Vagina (tissue), 2 donors: ENCODE results near the gene SHCBP1L. TPM values are rescaled to one million over a fixed set of nuclear protein-coding genes. Genes with fewer than 3 reads are reported as not detected.

ENCODE experiments used
- DNase-seq, 2 donors: peaks; one replicate each; pipeline ENCODE4 v3.0.0-alpha.2; 2017; ENCODE audit errors: extremely low spot score in 2 of 2
- H3K27ac ChIP-seq: fragments of 200-600 bp; sonication (generic); one replicate; pipeline ENCODE4 v1.5.1; 2019
- H3K27me3 ChIP-seq: fragments of 200-600 bp; sonication (generic); one replicate; pipeline ENCODE4 v1.5.1; 2019
- H3K36me3 ChIP-seq, 2 donors: fragments of 200-600 bp; sonication (generic); one replicate each; pipeline ENCODE4 v1.5.1; 2017 to 2019
- H3K4me1 ChIP-seq: fragments of 200-600 bp; sonication (generic); one replicate; pipeline ENCODE4 v1.5.1; 2019
- H3K4me3 ChIP-seq, 2 donors: fragments of 200-600 bp; sonication (generic); 1 replicate in 1 of 2; 2 replicates in 1 of 2; pipeline ENCODE4 v1.5.1; 2016 to 2019
- H3K9me3 ChIP-seq: fragments of 200-600 bp; sonication (generic); one replicate; pipeline ENCODE4 v1.5.1; 2019
- CTCF ChIP-seq, 3 experiments: fragments of 450-650 bp in 2 of 3; fragments of 200-600 bp in 1 of 3; sonication (generic) in 1 of 3; IDR thresholded peaks; one replicate each; pipeline ENCODE4 v1.5.1; 2017 to 2019; ENCODE audit warnings: antibody characterized with exemption in 3 of 3, mild to moderate bottlenecking in 2 of 3, moderate library complexity in 2 of 3
- POLR2A ChIP-seq, 2 donors: fragments of 450-650 bp; IDR thresholded peaks; one replicate each; pipeline ENCODE4 v1.6.1; 2017; ENCODE audit warnings: antibody characterized with exemption in 2 of 2, mild to moderate bottlenecking in 2 of 2, moderate library complexity in 2 of 2
- POLR2AphosphoS5 ChIP-seq, 2 donors: sonication (generic); formaldehyde crosslinking; IDR thresholded peaks; one replicate each; pipeline ENCODE4 v1.9.0; 2017; ENCODE audit warnings: antibody characterized with exemption in 2 of 2, mild to moderate bottlenecking in 2 of 2, low read depth in 1 of 2; ENCODE audit not compliant: insufficient read depth in 1 of 2
- intact Hi-C: fragments of 100-400 bp; cut with DNase I; formaldehyde crosslinking; loops from one replicate; pipeline ENCODE4 v1.15.1; 2023
- total RNA-seq: library from RNA; depleted of rRNA; stranded (reverse); fragments of >200 nt; gene quantifications from one replicate; pipeline ENCODE4 v1.2.3, GENCODE V29; 2016

SHCBP1L gene
- total RNA-seq, 1 donor from 2014 or later, result not detected

GRCh38 chr1:182897696-182898095 lies 55.3 kb downstream of the SHCBP1L start:
- Histone ChIP-seq H3K27ac (no peak overlapping the region), H3K27me3 (no peaks in the 10 kb centered on the region), H3K4me3 (no peak overlapping the region), H3K36me3 (no peaks in the 10 kb centered on the region), H3K9me3 (no peaks in the 10 kb centered on the region), H3K4me1 (no peaks in the 10 kb centered on the region)
- intact Hi-C loops, result no loop called here
- TF ChIP-seq POLR2AphosphoS5 (IDR thresholded peaks at IDR 0.05; ENCODE audit: insufficient read depth in 1 of 2, low read depth in 1 of 2) (no peak), POLR2A (IDR thresholded peaks at IDR 0.05) (no peak), CTCF (IDR thresholded peaks at IDR 0.05) (no peak)
- DNase-seq, result no peak

GRCh38 chr1:182890927-182891610 lies 61.9 kb downstream of the SHCBP1L start:
- Histone ChIP-seq H3K27ac (no peak overlapping the region), H3K9me3 (no peaks in the 10 kb centered on the region), H3K36me3 (peaks cover 0 to 25% of the 10 kb centered on the region in 2 donors), H3K4me1 (no peaks in the 10 kb centered on the region), H3K27me3 (no peaks in the 10 kb centered on the region), H3K4me3 (no peak overlapping the region)
- TF ChIP-seq POLR2A (IDR thresholded peaks at IDR 0.05), result no peak
- no peak for TF ChIP-seq POLR2AphosphoS5 (IDR thresholded peaks at IDR 0.05; ENCODE audit: insufficient read depth in 1 of 2, low read depth in 1 of 2)
- no peak for TF ChIP-seq CTCF (IDR thresholded peaks at IDR 0.05)
- intact Hi-C loops, result no loop called here
- DNase-seq, result no peak

- intact Hi-C loops, result no loop called here
- Histone ChIP-seq H3K36me3 (peaks cover 0 to 35% of the 10 kb centered on the region in 2 donors), H3K4me3 (no peak overlapping the region)
Observed at GRCh38 chr1:182889997-182890396, 63.0 kb downstream of the SHCBP1L start.

GRCh38 chr1:182888736-182889531 lies 64.0 kb downstream of the SHCBP1L start:
- no peaks in the 10 kb centered on the region for H3K27me3 ChIP-seq
- H3K4me3 ChIP-seq, result no peak overlapping the region
- no peak overlapping the region for H3K27ac ChIP-seq
- TF ChIP-seq POLR2A (IDR thresholded peaks at IDR 0.05), result no peak
- TF ChIP-seq POLR2AphosphoS5 (IDR thresholded peaks at IDR 0.05; ENCODE audit: insufficient read depth in 1 of 2, low read depth in 1 of 2), result no peak
- TF ChIP-seq CTCF (IDR thresholded peaks at IDR 0.05), result no peak
- no peaks in the 10 kb centered on the region for H3K9me3 ChIP-seq
- intact Hi-C loops, result no loop called here
- no peak for DNase-seq
- peaks cover 0 to 45% of the 10 kb centered on the region in 2 donors for H3K36me3 ChIP-seq
- H3K4me1 ChIP-seq, result no peaks in the 10 kb centered on the region

More at GRCh38 chr1:182889997-182890396, 63.0 kb downstream of the SHCBP1L start:
- Histone ChIP-seq H3K27ac (no peak overlapping the region), H3K4me1 (no peaks in the 10 kb centered on the region), H3K27me3 (no peaks in the 10 kb centered on the region), H3K9me3 (no peaks in the 10 kb centered on the region)
- no peak for TF ChIP-seq POLR2A (IDR thresholded peaks at IDR 0.05)
- TF ChIP-seq POLR2AphosphoS5 (IDR thresholded peaks at IDR 0.05; ENCODE audit: insufficient read depth in 1 of 2, low read depth in 1 of 2), result no peak
- TF ChIP-seq CTCF (IDR thresholded peaks at IDR 0.05), result no peak
- DNase-seq, result no peak

GRCh38 chr1:182886985-182887384 lies 66.0 kb downstream of the SHCBP1L start:
- intact Hi-C loops, result no loop called here
- Histone ChIP-seq H3K4me1 (no peaks in the 10 kb centered on the region), H3K4me3 (no peak overlapping the region), H3K9me3 (no peaks in the 10 kb centered on the region), H3K27me3 (no peaks in the 10 kb centered on the region), H3K27ac (no peak overlapping the region), H3K36me3 (peaks cover 4 to 65% of the 10 kb centered on the region in 2 donors)
- TF ChIP-seq POLR2AphosphoS5 (IDR thresholded peaks at IDR 0.05; ENCODE audit: insufficient read depth in 1 of 2, low read depth in 1 of 2), result no peak
- no peak for TF ChIP-seq POLR2A (IDR thresholded peaks at IDR 0.05)
- TF ChIP-seq CTCF (IDR thresholded peaks at IDR 0.05), result no peak
- DNase-seq, result no peak
